HG03045 (cell line): ENCODE data around the gene BMI1.

ENCODE experiments used
- ATAC-seq: cut with Tn5 transposase; IDR thresholded peaks from one replicate; pipeline ENCODE4 v1.9.1; 2021; ENCODE audit warnings: mild to moderate bottlenecking, moderate library complexity; ENCODE audit not compliant: unreplicated experiment

The BMI1 gene

GRCh38 chr10:22319547-22319979, 1.3 kb upstream of the BMI1 start:
- no peak for ATAC-seq

GRCh38 chr10:22319980-22320558, 830 bp upstream of the BMI1 start:
- no peak for ATAC-seq

DNA sequence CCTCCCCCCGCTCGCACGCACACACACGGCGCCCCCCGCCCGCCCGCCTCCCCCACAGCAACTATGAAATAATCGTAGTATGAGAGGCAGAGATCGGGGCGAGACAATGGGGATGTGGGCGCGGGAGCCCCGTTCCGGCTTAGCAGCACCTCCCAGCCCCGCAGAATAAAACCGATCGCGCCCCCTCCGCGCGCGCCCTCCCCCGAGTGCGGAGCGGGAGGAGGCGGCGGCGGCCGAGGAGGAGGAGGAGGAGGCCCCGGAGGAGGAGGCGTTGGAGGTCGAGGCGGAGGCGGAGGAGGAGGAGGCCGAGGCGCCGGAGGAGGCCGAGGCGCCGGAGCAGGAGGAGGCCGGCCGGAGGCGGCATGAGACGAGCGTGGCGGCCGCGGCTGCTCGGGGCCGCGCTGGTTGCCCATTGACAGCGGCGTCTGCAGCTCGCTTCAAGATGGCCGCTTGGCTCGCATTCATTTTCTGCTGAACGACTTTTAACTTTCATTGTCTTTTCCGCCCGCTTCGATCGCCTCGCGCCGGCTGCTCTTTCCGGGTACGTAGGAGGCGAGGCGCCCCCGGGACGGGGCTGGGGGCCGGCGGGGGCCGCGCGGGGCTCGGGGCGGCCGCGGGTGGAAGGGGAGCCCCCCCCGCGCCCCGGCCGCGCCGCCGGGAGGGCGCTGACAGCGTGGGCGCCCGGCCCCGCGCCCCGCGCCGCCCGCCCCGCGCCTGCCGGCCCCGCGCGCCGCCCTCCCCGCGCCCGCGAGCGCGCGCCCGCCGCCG, 441 bp downstream of the BMI1 start:
- no peak for ATAC-seq

- no peak for ATAC-seq
Observed at GRCh38 chr10:22321924-22322640, 1.2 kb downstream of the BMI1 start.

- no peak for ATAC-seq
Observed at GRCh38 chr10:22322641-22323160, 1.8 kb downstream of the BMI1 start.

GRCh38 chr10:22323538-22324305, 2.8 kb downstream of the BMI1 start:
- no peak for ATAC-seq

- ATAC-seq = no peak
Observed at GRCh38 chr10:22324413-22324812, 3.5 kb downstream of the BMI1 start.

DNA sequence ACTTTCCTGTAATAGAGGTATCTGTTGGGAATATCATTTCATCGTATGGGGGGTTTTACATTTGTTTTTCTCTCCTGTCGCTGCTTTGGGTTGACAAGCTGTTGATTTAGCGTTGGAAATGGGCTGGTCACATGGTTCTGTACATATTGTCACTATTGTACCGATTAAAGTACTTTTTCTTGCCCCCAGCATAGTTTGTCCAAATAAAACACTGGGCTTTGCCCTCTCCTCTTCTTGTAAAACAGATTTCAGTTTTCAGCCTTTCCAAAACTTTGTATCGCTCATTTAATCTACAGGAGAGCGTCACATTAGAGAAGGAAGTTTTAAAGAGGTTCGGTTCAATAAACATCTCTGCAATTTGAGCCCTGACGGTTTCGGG, 4.0 kb downstream of the BMI1 start:
- no peak for ATAC-seq

GRCh38 chr10:22325272-22326144, 4.6 kb downstream of the BMI1 start:
- ATAC-seq = peak; percentile 54

- ATAC-seq = no peak
Observed at GRCh38 chr10:22326145-22326702, 5.3 kb downstream of the BMI1 start.

DNA sequence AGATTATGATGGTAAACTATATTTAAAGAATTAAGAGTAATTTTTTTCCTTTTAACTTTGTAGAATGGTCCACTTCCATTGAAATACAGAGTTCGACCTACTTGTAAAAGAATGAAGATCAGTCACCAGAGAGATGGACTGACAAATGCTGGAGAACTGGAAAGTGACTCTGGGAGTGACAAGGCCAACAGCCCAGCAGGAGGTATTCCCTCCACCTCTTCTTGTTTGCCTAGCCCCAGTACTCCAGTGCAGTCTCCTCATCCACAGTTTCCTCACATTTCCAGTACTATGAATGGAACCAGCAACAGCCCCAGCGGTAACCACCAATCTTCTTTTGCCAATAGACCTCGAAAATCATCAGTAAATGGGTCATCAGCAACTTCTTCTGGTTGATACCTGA, 8.3 kb downstream of the BMI1 start:
- ATAC-seq = no peak

DNA sequence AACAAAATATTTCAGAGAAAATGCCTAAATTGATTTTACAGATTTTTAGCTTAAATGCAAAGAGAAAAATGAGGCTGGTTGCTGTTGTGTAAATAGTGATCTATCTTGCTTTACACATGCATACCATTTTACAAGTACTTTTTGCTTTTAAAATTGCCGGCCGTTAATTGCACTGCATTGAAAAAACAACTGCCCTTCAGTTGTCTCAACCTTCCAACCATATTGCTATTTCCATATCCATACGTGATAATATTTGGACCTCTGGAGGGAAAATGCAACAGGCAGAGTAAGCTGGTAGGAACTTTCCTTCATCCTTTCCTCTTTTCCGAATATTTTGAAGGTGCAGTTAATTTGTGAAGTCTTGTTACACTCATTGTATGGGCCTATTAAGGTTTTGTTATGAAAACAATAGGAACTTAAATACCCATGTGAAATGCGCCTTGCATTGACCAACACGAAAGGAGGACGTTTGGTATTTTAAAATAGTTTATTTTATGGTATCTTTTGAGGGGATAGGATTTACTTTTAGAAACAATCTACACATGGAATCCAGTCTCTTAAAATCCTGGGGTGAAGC, 11.3 kb downstream of the BMI1 start:
- ATAC-seq = no peak

- no peak for ATAC-seq
Observed at GRCh38 chr10:22333167-22333974, 12.5 kb downstream of the BMI1 start.

DNA sequence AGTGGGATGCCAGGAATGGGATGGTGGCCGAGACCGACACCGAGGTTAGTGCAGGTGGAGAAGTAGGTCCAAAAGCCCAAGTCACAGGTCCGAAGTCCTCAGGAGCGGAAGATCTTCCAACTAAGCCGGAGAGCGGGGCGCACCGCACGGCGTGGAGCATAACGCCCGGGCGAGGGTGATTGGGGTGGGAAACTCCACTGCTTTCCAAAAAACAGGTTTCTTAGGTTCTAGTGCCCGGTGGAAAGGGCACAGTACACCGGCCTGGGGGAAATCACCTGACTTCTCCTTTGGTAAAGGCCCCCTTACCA, 13.0 kb downstream of the BMI1 start:
- ATAC-seq = no peak

GRCh38 chr10:22334414-22335172, 13.7 kb downstream of the BMI1 start:
- no peak for ATAC-seq

DNA sequence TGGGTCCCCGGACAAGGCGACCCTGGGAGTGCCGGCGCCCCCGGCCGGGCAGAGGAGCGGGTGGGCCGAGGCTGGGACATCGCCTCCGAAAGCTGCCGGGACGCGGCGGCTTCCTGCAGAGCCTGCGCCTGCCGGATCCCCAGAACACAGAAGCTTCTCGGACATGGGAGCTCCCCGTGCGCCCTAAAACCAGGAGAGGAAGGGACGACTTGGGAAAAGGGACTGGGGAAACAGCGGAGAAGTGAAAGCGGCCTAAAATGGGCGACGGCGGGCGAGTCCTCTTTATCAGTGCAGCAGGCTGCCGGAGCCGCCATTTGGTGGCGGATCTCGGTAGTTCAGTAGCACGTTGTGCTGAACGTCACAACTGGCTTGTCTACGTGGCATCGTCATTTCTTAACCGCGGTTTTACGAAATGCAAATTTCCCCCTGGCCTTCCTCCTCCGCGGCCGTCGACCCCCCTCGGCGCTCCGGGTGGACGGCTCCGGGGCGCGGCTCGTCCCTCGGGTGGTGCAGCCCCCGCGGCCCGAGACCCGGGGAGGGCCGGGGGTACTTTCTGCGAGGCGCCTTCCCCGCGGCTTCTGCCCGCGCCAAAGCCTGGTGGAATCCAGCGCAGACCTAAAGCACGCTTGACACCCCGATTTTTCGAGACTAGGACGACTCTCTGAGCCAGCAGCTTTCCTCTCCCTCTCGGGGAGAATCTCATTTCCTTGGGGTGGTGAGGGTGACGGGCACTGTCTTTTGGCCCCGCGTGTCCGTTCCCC, 14.5 kb downstream of the BMI1 start:
- peak; percentile 41 for ATAC-seq

DNA sequence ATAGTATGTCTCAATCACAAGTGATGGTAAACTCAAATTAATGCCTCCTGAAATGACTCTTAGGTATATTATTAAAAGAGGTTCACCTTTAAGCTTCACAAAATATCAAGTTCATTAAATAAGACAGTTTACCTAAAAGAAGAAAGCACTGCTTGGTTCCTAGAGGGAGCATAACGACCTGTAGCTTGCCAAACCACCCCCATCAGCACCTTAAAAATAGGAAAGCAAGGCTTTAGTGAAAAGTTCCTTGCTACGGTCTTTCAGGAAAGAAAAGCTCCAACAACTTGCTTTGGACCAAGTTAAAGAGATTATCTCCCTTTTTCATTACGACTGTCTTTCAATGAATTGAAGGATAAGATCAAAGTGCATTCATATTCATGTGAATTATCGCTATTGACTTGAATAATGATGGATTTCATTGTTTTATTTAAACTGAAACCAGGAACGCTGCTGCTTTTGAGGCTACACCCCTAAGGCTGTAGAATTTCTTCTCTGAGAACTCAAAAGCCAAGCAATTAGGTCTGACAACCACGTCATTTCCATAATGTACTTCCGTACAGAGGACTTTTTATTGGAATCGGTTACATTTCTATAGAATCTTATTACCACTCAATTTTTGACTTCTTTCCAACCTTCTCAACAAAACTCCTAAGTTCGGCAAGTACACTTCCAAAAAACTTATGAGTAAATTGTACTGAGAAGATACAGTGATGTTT, 17.4 kb downstream of the BMI1 start:
- no peak for ATAC-seq
